IMR-90 (cell line): ENCODE data around the gene GTF3C1. TPM values are rescaled to one million over a fixed set of nuclear protein-coding genes. Genes with fewer than 3 reads are reported as not detected.
A peak's percentile ranks its signal among the peaks of the same experiment; 100 is the strongest.

Source experiments
- ATAC-seq: fragments of 200-7000 bp; cut with Tn5 transposase; 2 replicates; pipeline ENCODE4 v1.9.1; 2020; ENCODE audit warnings: low read depth, mild to moderate bottlenecking, moderate library complexity
- BruUV-seq: library from RNA; stranded (reverse); fragments of 400-500 nt; replicated peaks from 2 replicates; lab custom pipeline; 2021; lab: Mats Ljungman, UMichigan
- CTCF ChIA-PET: fragments of 300-600 bp; formaldehyde crosslinking; extraction: SDS; loops from one replicate; lab custom pipeline; 2021; ENCODE audit warnings: antibody characterized with exemption; lab: Yijun Ruan, JAX
- POLR2A ChIA-PET: fragments of 300-600 bp; sonication (Branson Sonifier 250); formaldehyde crosslinking; loops from one replicate; lab custom pipeline; 2022; ENCODE audit warnings: antibody characterized with exemption; ENCODE audit not compliant: unreplicated experiment; lab: Charles Lee
- DNase-seq: peaks from one replicate; pipeline ENCODE4 v3.0.0; 2013
- H2AFZ ChIP-seq: replicated peaks from 2 replicates; pipeline ENCODE3; 2013; ENCODE audit warnings: low read length, mild to moderate bottlenecking; ENCODE audit not compliant: poor library complexity
- H2AK5ac ChIP-seq: 2 replicates; pipeline ENCODE4 v1.6.1; 2013; ENCODE audit warnings: low read depth, low read length, inconsistent platforms
- H2AK9ac ChIP-seq: replicated peaks from 2 replicates; pipeline ENCODE3; 2013; ENCODE audit warnings: mild to moderate bottlenecking, low read depth, low read length, moderate library complexity; ENCODE audit not compliant: poor library complexity
- H2BK120ac ChIP-seq: 2 replicates; pipeline ENCODE4 v1.6.1; 2013; ENCODE audit warnings: low read depth, low read length, inconsistent platforms
- H2BK15ac ChIP-seq: 3 replicates; pipeline ENCODE4 v1.6.1; 2013; ENCODE audit warnings: low read depth, low read length, inconsistent platforms
- H2BK20ac ChIP-seq: 2 replicates; pipeline ENCODE4 v1.6.1; 2013; ENCODE audit warnings: low read depth, mild to moderate bottlenecking, inconsistent platforms, low read length, moderate library complexity
- H2BK5ac ChIP-seq: 2 replicates; pipeline ENCODE4 v1.6.1; 2013; ENCODE audit warnings: mild to moderate bottlenecking, low read depth, low read length, inconsistent platforms; ENCODE audit not compliant: poor library complexity, severe bottlenecking
- H3K14ac ChIP-seq: replicated peaks from 2 replicates; pipeline ENCODE4 v1.6.1; 2013; ENCODE audit warnings: low read depth, low read length, inconsistent platforms
- H3K18ac ChIP-seq: 2 replicates; pipeline ENCODE4 v1.6.1; 2013; ENCODE audit warnings: low read depth, low read length, control low read depth
- H3K23ac ChIP-seq: 2 replicates; pipeline ENCODE4 v1.6.1; 2013; ENCODE audit warnings: low read depth, low read length, inconsistent platforms
- H3K27ac ChIP-seq: 2 replicates; pipeline ENCODE4 v1.5.1; 2013; ENCODE audit warnings: mild to moderate bottlenecking, control low read depth, low read length; ENCODE audit not compliant: insufficient read depth
- H3K27me3 ChIP-seq: 2 replicates; pipeline ENCODE4 v1.6.1; 2013; ENCODE audit warnings: low read length; ENCODE audit not compliant: control insufficient read depth, insufficient read depth
- H3K36me3 ChIP-seq: 2 replicates; pipeline ENCODE4 v1.6.1; 2013; ENCODE audit warnings: low read length, mixed read lengths; ENCODE audit not compliant: control insufficient read depth, insufficient read depth
- H3K4ac ChIP-seq: 2 replicates; pipeline ENCODE4 v1.6.1; 2013; ENCODE audit warnings: low read depth, low read length, inconsistent platforms
- H3K4me1 ChIP-seq: 2 replicates; pipeline ENCODE4 v1.6.1; 2013; ENCODE audit warnings: low read length, mixed read lengths; ENCODE audit not compliant: control insufficient read depth, insufficient read depth
- H3K4me2 ChIP-seq: 2 replicates; pipeline ENCODE4 v1.6.1; 2013; ENCODE audit warnings: low read depth, mild to moderate bottlenecking, control low read depth, low read length, moderate library complexity
- H3K4me3 ChIP-seq: 2 replicates; pipeline ENCODE4 v1.5.1; 2013; ENCODE audit warnings: low read depth, mild to moderate bottlenecking, control low read depth, low read length, moderate library complexity; ENCODE audit not compliant: insufficient read depth
- H3K56ac ChIP-seq: 2 replicates; pipeline ENCODE4 v1.6.1; 2013; ENCODE audit warnings: low read length, inconsistent platforms; ENCODE audit not compliant: insufficient read depth; ENCODE audit errors: extremely low read depth
- H3K79me1 ChIP-seq, 2 experiments: 2 replicates each; pipeline ENCODE4 v1.6.1; 2013; ENCODE audit warnings: low read length in 2 of 2, inconsistent platforms in 1 of 2, low read depth in 1 of 2
- H3K9ac ChIP-seq: 2 replicates; pipeline ENCODE4 v1.6.1; 2013; ENCODE audit warnings: low read depth, low read length, control low read depth
- H3K9me1 ChIP-seq: 2 replicates; pipeline ENCODE4 v1.6.1; 2013; ENCODE audit warnings: low read length, inconsistent platforms; ENCODE audit not compliant: insufficient read depth
- H3K9me3 ChIP-seq: 2 replicates; pipeline ENCODE4 v1.6.1; 2013; ENCODE audit warnings: low read length; ENCODE audit not compliant: control insufficient read depth, insufficient read depth
- H4K20me1 ChIP-seq: 2 replicates; pipeline ENCODE4 v1.6.1; 2013; ENCODE audit warnings: low read length, inconsistent platforms; ENCODE audit not compliant: insufficient read depth
- H4K5ac ChIP-seq: 2 replicates; pipeline ENCODE4 v1.6.1; 2013; ENCODE audit warnings: mild to moderate bottlenecking, low read depth, low read length, control low read depth
- H4K8ac ChIP-seq, 2 experiments: 2 replicates each; pipeline ENCODE4 v1.6.1; 2013; ENCODE audit warnings: low read depth in 2 of 2, low read length in 2 of 2, control low read depth in 1 of 2, inconsistent platforms in 1 of 2
- H4K91ac ChIP-seq: 2 replicates; pipeline ENCODE4 v1.6.1; 2013; ENCODE audit warnings: low read depth, low read length, inconsistent platforms; ENCODE audit not compliant: insufficient read depth
- MAFK ChIP-seq: IDR thresholded peaks from 2 replicates; pipeline ENCODE4 v1.6.1; 2012; ENCODE audit warnings: low read depth, low read length, improper control_type of control experiment
- WGBS, 2 experiments: methylation state at CpG; one replicate each; pipeline versions ENCODE4 v1.1.5 to v1.1.7; 2013; ENCODE audit warnings: missing lambda C conversion rate in 2 of 2; ENCODE audit not compliant: insufficient read length in 1 of 2; ENCODE audit errors: extremely low coverage in 2 of 2; 5-methylcytosine and 5-hydroxymethylcytosine counted together
- dilution Hi-C: fragments of 300-500 bp; cut with HindIII; formaldehyde crosslinking; loops from one replicate; pipeline ENCODE4 v1.14.3; 2018; ENCODE audit warnings: low sequenced_read_pairs; ENCODE audit not compliant: unreplicated experiment
- in situ Hi-C: fragments of 300-500 bp; cut with MboI; formaldehyde crosslinking; loops from 3 replicates; pipeline ENCODE4 v1.14.3; 2019; ENCODE audit warnings: low sequenced_read_pairs, inconsistent platforms, mixed read lengths
- intact Hi-C: fragments of 100-400 bp; cut with micrococcal nuclease; formaldehyde crosslinking; loops from 2 replicates; pipeline ENCODE4 v1.10.0; 2022
- polyA plus RNA-seq, 3 experiments: library from polyadenylated mRNA; depleted of rRNA; stranded (reverse); fragments of >200 nt; gene quantifications; 2 replicates each; pipeline ENCODE4 v1.2.3, GENCODE V29; 2012; ENCODE audit warnings: low replicate concordance in 1 of 3
- total RNA-seq: library from RNA; depleted of rRNA; stranded (reverse); fragments of >200 nt; gene quantifications from 2 replicates; pipeline ENCODE4 v1.2.3, GENCODE V29; 2012
- TF ChIP-seq, protein P1 (sequence below): fragments of 150-350 bp; IDR thresholded peaks from 2 replicates; pipeline ENCODE4 v1.6.1; 2016; ENCODE audit warnings: low read depth, mild to moderate bottlenecking, low read length, moderate library complexity, borderline replicate concordance

Gene GTF3C1
- total and polyA plus RNA-seq, 2 of the 4 experiments (the other 2 are of a cell fraction) = 50.8 to 68.1 TPM

DNA sequence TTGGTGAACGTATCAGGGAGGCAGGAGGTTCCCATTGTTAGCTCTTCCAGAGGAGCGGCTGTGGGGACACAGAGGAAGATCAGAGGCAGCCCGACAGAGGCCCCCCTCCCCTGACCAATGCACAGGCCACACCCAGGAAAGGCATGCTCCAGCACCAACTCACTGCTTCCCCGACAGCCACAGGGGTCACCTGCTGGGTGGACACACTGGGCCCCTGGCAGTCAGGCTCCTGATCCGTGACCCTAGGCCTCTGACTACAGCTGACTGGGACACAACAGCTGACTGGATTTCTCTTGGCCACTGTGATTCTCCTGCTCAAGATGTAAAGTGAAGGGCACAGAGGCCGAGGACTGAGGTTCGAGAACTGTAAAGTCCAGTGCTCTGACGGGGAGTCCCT is 84.2 kb downstream of the GTF3C1 start:
- no peak overlapping the region for H3K27ac ChIP-seq
- ChIA-PET CTCF (no interaction called here), POLR2A (no interaction called here)
- ATAC-seq (no peak), DNase-seq (no peak)
- H3K9me3 ChIP-seq = peaks cover 5% of the 10 kb centered on the region
- no peak overlapping the region for H3K18ac ChIP-seq
- BruUV-seq = no TSS peak
- peaks cover 5% of the 10 kb centered on the region for H3K4me1 ChIP-seq
- dilution Hi-C loops = no loop called here
- no peak overlapping the region for H3K9ac ChIP-seq
- peaks cover 0 to 11% of the 10 kb centered on the region in 2 experiments; a peak in 3 of 4 replicates for H3K79me1 ChIP-seq
- no peak overlapping the region for H2AFZ ChIP-seq
- H3K14ac ChIP-seq = no peak overlapping the region; the same call in 1 of the 2 replicates
- peaks cover 87% of the 10 kb centered on the region for H3K36me3 ChIP-seq
- H3K4me3 ChIP-seq = no peak overlapping the region
- 80% methylated on average over 1 of the region's 8 CpGs; no CpG with 5 or more reads in 1 of the 2 experiments for WGBS, 2 experiments
- H3K23ac ChIP-seq = no peak overlapping the region
- H4K5ac ChIP-seq = no peak overlapping the region
- H3K56ac ChIP-seq = no peak overlapping the region
- no peak overlapping the region for H3K4ac ChIP-seq
- no peak overlapping the region for H2BK15ac ChIP-seq
- peak overlapping the region; percentile 58 for H2AK9ac ChIP-seq
- no peak overlapping the region for H2BK5ac ChIP-seq
- H3K4me2 ChIP-seq = no peak overlapping the region
- in situ Hi-C loops = loop anchor here (25.0 kb wide), 1 partner anchor 1628 kb away; no protein-coding TSS in a partner anchor
- no peak overlapping the region for H4K91ac ChIP-seq
- H4K20me1 ChIP-seq = no peaks in the 10 kb centered on the region
- H3K27me3 ChIP-seq = no peaks in the 10 kb centered on the region
- H4K8ac ChIP-seq = no peak overlapping the region
- TF ChIP-seq, protein P1, sequence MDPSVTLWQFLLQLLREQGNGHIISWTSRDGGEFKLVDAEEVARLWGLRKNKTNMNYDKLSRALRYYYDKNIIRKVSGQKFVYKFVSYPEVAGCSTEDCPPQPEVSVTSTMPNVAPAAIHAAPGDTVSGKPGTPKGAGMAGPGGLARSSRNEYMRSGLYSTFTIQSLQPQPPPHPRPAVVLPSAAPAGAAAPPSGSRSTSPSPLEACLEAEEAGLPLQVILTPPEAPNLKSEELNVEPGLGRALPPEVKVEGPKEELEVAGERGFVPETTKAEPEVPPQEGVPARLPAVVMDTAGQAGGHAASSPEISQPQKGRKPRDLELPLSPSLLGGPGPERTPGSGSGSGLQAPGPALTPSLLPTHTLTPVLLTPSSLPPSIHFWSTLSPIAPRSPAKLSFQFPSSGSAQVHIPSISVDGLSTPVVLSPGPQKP = no peak
- TF ChIP-seq MAFK = no peak
- H2BK120ac ChIP-seq = no peak overlapping the region
- H2AK5ac ChIP-seq = no peak overlapping the region
- intact Hi-C loops = no loop called here
- no peak overlapping the region for H2BK20ac ChIP-seq
- no peaks in the 10 kb centered on the region for H3K9me1 ChIP-seq
